ENCODE results near the gene DLG1.
"Not testable (repeated sequence)": the region's sequence is repeated elsewhere in the genome, so short reads cannot be mapped to it uniquely, and the experiment has no call there.

The DLG1 gene

DNA sequence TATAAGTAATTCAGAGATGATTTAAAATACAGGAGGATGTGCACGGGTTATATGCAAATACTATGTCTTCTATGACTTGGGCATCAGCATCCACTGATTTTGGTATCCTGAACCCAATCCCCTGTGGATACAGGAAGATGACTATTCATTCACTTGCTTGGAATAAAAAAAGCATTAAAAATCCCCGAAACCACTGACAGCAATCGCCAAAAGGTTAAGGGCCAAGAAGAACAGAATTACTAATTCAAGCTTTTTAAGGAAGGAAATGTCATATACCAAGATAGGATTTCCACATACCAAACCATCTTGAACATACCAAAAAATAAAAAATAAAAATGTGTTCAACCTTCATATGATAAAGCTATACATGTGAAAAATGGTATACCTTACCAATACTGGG lies 93.7 kb downstream of the DLG1 start:
- DNase-seq: peak; percentile 32 to 39

DNA sequence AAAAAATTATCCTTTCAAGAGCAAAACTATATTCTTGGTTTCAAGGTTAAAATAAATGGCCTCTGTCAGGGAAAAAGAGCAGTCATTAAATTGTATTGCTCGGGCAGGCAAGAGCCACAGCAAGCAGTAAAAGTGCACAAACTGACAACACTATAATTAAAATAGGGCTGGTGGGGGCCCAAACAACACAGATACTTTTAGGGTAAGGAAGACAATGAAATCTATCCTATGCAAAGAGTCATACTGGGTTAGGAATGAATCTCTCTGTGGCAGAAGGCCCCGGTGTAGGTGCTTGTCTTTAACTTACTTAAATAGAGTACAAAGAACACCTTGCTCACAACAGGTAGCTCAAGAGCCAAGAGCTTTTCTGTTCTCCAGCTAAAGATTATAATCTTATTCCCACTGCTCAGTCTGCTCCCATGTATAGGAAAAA lies 94.7 kb downstream of the DLG1 start:
- no peak for DNase-seq

DNA sequence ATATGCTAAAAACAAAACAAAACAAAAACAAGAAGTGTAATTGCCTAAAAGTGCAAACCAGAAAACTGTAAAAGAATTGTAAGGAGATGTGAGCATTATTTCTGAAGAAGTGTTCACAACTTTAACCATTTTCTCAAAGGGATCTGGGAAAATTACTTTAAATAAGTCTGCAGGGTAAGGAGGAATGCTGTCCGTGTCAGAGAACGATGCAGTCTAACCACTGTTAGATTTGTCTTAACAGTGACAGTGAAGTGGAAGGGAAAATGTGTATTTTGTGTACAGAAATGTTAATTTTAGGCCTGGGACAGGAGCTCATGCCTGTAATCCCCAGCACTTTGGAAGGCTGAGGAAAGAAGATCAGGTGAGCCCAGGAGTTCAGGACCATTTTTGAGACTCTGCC lies 95.7 kb downstream of the DLG1 start:
- DNase-seq: no peak

DNA sequence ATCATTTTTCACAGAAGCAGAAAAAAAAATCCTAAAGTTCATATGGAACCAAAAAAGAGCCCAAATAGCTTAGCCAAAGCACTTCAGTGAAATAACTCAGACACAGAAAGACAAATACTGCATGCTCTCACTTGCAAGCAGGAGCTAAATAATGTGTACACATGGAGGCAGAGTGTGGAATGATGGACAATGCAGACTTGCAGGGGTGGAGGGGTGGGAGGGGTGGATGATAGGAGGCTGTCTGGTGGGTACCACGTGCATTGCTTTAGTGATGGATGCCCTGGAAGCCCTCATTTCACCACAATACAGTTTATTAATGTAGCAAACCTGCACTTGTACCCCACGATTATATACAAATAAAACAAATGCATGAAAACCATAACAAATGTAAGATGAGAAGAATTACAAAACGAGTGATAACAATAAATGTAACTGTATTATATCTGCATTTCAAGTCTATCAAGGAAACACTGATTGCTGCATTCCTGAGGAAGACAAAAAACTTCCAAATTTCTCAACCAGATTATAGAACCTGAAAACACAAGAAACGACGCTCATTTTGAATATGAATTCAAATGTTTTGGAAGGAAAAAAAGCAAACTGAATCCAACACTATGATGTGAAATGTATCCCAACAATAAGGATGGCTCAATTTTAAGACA lies 96.5 kb downstream of the DLG1 start:
- DNase-seq: no peak

DNA sequence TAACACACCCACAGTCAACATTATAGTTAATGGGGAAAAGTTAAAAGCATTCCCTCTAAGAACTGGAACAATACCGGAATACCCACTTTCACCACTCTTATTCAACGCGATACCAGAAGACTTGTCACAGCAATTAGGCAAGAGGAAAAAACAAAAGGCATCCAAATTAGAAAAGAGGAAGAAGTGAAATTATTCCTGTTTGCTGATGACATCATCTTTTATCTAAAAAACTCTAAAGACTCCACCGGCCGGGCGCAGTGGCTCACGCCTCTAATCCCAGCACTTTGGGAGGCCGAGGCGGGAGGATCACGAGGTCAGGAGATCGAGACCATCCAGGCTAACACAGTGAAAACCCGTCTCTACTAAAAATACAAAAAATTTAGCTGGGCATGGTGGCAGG lies 97.6 kb downstream of the DLG1 start:
- not testable (repeated sequence) for DNase-seq

DNA sequence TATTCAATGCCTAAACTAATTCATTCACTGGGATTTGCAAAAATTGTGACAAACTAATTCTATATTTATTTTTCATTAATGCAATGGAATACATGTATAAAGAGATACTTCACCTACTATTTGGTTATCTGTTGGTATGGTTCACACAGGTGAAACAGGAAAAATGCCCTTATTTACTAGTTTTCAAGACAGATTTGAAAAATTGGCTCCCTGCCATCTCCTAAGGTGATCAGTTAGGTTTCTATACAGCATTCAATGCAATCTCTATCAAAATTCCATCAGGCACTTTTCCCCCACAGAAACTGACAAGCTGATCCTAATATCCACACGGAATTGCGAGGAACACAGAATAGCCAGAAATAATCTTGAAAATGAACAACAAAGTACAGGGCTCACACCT lies 101.1 kb downstream of the DLG1 start:
- DNase-seq: no peak

DNA sequence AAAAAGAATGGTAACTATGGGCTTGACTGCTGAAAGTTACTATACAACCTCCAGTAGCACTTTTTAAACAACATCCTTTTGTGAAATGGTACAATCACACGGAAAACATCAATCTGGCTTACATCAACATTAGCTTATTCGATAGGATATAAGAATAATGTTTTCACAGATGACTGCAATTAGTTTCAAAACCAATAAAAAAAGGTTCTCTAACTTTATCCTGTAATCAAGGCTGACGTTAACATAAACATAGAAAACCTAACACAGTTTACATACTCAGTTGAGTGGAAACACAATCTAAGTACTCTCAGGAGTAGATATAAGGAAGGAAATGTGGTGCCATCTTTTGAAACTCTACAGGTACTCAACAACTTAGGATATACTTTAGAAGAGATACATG lies 102.2 kb downstream of the DLG1 start:
- DNase-seq: no peak

DNA sequence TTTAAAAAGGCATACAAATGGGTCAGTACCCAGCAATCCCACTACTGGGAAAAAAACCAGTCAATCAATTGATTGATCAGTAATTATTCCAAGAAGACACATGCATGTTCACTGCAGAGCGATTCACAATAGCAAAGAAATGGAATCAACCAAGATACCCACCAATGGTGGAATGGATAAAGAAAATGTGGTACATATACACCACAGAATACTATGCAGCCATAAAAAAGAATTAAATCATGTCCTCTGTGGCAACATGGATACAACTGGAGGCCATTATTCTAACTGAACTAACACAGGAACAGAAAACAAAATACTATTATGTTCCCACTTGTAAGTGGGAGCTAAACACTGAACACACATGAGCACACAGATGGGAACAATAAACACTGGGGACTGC lies 103.1 kb downstream of the DLG1 start:
- no peak for DNase-seq

DNA sequence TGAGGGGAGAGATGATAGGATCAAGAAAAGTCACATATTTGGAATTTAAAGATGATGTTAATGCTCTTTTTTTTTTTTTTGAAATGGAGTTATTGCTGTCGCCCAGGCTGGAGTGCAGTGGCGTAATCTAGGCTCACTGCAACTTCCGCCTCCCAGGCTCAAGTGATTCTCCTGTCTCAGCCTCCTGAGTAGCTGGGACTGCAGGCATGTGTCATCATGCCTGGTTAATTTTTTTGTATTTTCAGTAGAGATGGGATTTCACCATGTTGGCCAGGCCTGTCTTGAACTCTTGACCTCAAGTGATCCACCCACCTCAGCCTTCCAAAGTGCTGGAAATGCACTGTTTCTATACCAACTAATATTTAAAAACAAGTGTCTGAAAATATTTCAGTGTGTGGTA lies 104.7 kb downstream of the DLG1 start:
- DNase-seq: not testable (repeated sequence)

DNA sequence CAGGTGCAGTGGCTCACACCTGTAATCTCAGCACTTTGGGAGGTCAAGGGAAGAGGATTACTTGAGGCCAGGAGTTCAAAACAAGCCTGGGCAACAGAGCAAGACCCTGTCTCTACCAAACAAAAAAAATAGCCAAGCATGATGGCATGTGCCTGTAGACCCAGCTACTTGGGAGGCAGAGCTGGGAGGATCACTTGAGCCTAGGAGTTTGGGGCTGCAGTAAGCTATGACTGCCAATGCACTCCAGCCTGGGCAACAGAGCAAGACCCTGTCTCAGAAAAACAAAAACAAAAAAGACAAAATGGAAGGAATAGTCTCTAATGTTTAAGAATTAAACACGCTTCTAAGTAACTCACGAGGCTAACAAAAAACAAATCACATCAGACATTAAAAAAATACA lies 106.5 kb downstream of the DLG1 start:
- no peak for DNase-seq

DNA sequence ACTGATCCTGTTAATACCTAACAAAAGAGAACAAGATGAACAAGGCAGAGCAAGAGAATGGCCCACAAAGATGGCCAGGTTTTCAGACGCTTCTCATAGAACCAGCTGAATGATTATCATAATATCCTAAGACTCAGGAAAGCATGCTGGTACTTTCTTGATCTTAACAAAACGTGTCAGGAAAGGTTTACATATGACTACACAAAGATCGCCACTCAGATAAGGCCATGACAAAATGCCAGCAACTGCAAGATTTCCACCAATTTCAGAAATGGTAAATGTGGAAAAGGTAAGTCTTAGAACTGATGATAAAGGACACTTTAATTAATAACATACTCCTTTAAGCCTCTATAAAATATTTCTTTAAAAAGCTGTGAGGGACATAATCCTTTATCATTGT lies 108.8 kb downstream of the DLG1 start:
- no peak for DNase-seq

DNA sequence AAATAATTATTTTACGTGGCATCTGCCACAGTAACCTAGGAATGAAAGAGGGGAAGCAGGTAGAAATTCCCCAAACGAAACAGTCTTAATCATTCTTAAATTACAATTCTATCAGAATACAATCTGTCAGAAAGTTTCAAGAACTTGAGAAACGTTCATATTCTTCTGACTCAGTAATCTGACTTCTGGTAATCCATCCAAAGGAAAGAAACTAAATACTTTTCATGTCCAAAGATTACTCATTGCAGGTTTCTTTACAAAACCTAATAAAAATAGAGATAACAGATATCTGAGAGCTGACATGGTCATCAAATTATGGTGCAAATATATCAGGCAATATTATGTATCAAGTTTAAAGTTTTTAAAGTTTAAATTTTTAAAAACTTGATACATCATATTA lies 109.4 kb downstream of the DLG1 start:
- DNase-seq: no peak

DNA sequence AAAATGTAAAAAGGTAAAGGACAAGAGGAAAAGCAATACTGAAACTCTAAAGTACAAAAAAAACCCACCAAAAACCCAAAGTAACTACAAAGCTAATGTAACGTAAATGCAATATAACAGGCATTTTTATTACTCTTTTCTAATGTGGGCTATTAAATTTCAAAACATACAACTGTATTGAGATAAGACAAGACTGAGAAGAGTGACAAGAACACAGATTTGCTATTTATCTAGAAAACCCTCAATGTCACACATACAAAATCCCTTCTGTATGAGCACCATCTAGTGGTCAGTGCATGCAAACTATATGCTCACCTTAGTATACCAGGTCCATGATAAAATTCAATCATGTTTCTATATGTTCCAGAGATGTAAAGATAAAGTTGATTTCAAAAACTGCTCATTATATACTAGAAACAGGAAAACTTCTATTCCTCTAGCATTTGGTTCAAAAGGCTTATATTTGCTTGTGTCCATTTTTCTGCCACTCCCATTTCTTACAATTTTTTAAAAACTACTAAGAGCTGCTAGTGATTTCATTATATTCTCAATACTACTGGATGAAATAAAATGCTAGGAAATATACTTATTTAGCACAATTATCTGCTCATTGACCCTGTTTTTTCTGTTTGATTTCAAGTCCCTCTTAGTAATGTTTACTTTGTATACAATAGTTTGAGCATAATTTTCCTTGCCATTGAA lies 111.4 kb downstream of the DLG1 start:
- peak; percentile 75 to 87 for DNase-seq

DNA sequence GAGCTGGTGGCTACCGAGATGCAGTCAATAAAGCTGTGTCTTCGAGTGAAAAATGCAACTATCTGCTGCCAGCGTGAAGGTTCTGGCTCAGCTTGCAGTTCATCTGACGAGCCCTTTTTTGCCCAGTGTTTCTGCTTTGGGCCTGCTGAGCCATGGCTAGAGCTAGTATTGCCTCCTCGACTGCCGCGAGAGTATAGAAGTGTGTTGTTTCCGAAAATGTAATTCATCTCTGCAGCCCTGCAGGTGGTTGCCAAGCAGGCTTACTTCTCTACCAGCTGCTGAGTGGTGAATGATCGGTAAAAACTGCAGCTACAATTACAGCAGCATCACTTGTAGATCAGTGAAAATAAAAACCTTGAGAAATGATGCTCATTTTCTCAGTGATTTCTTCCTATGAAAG lies 114.8 kb downstream of the DLG1 start:
- no peak for DNase-seq

DNA sequence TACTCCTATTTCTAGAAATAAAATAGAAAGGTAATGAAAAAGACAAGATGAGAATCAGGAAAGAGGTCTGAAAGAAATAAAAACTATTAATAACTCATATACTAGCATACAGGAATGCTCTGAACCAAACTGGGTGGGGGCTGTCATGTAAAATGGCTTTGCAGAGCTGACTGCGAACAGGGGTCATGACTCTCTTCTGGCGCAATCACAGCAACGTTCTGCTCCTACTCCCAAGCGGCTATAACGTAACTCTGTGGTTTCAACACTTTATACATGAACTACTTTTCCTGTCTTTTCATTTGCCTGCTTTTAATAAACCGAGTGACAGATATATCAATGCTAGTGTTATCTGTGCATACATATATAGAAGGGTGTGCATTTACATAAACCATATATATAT lies 116.7 kb downstream of the DLG1 start:
- peak; percentile 17 to 21 for DNase-seq

DNA sequence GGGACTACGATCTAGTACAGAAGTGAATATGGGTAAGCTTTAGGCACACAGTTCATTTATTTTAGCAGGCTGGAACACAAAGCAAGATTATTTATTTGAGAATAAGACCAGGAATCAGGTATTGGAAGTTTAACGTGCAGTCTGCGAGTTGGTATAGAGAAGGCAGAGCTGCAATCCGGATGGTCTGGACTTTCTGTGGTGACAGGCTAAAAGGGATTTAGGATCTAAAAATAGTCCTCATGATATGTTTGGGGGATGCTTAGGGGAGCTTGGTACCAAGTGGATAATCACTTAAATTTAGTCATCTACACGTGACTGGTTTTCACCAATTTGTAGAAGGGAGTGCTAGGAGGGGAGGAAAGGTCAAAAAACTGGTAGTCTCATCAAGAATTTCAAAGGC lies 119.4 kb downstream of the DLG1 start:
- DNase-seq: no peak

DNA sequence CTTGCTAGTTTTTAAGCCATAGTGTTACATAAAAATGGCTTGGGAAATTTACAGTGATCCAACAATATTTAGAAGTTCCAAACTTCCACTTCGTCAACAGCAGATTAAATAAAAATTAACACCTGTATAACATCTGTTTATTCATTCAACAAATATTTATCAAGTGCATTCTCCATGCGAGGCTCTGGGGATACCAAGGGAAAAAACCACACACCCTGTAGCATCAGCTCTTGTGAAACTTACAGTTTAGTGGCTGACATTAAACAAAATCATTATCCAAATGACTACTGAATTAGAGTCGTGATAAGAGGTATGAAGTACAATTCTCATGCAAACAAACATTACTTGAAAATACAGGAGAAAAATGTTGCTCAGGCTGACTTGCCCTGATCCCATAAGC lies 122.9 kb downstream of the DLG1 start:
- DNase-seq: no peak

DNA sequence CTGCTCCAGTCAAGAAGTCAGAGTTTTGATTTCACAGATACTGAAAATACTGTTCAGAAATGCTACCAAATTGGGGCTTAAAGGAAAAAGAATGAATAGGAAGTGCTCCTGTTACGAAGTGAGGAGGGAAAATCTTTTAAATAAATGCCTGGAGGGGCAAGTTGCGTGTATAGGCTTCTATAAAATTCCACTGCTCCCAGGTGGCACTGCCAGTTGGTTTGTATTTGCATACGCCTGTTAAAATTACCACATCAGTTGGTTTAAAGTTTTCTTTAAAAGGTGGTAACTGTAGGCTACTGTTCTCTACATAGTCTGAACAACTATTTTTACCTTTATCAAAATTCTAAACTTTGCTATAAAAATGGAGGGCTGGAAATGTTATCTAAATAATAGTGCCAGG lies 123.5 kb downstream of the DLG1 start:
- no peak for DNase-seq

DNA sequence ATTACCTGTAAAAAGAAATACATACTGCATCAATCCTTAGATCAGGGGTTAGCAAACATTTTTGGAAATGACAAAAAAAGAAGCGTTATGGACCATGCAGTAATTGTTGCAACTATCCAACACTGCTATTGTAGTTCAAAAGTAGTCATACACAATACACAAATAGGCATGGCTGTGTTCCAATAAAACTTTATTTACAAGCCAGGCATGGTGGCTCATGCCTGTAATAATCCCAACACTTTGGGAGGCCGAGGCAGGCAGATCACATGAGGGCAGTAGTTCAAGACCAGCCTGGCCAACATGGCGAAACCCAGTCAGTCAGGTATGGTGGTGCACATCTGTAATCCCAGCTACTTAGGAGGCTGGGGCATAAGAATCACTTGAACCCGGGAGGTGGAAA lies 124.8 kb downstream of the DLG1 start:
- DNase-seq: no peak

DNA sequence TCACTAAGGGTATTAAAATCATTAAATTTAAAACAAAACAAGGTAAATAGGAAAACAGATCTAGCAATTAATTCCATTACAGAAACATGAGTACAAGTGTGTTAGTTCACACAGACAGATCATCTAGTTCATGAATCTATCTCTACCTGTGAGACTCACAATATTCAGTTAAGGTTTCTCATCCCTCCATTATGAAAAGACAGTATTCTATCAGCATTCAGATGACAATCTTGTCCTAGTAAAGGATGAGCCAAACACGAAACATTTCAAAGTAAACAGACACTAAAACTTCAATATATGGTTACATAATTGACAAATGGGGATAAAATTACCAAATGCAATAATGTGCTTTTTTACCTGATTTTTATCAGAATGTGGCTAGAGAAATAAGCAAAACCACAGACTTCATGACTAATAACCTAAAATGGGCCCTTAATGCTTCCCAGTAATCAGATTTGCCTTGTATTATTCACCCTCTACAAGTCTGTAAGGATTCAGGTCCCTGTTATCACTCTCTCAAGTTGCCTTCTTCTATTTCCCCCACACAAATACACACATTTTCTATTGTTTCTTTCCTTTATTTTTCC lies 126.8 kb downstream of the DLG1 start:
- DNase-seq: no peak

DNA sequence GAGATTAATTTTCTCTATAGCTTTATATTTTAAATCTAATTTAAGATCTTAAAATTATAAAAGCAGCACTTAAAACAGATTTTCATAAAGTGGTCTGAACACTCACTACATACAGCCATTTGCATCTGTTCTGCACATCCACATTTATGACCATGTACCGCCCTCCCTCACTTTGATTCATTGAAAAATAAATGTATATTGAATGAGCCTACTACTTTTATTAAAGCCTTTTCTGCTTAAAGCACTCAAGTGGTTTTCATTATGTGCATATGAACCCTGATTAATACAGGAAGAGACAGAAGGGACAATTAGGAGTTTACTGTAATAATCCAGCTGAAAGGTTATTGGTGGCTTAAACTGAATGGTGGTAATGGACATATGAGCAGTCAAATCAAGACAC lies 129.4 kb downstream of the DLG1 start:
- DNase-seq: no peak

DNA sequence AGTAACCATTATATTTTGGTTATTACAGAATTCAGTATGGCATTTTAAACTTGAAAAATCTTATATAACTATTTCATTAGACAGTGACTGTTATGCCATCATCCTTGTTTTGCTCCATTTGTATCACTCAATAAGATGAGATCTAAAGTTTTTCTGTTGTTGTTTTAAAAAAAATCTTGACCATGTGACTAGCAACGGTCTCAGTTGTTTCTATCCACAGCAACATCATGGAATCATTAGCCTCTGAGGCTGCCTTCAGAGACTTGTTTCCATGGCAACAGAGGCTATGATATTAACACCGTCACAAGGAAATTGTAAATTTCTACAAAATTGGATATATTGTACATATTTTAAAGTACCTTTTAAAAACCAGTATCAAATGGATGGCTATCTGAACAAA lies 129.8 kb downstream of the DLG1 start:
- no peak for DNase-seq

DNA sequence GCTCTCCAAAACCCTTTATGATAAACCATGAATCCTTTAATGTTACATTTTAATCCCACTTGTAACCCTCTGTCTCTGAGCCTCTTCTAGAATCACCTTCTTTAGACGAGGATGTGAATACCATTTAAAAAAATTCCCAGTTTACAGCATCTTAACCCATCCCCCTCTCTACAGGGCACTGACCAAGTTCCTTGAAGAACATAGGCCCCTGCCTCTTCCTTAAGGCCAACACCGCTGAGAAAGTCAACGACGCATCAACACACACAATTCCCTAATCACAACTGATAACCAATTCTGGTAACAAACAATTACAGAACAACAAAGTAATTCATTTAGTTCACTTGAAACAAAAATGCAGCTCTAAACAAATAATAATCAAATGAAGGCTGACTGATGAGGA lies 130.3 kb downstream of the DLG1 start:
- DNase-seq: no peak

DNA sequence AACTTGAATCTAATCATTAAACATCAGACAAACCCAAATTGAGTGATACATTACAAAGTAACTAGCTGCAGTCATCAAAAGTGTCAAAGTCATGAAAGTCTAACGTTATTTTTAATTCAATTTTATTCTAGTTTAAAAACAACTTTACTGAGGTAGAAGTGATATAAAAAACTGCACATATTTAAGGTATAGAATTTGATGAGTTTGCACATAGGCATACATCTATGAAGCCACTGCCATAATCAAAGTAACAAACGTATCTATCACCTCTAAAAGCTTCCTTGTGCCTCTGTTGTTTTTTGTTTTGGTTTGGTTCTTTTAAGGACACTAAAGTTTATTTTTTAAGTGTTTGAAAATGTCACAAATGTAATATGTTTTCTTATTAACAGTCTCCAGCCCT lies 130.9 kb downstream of the DLG1 start:
- DNase-seq: no peak

DNA sequence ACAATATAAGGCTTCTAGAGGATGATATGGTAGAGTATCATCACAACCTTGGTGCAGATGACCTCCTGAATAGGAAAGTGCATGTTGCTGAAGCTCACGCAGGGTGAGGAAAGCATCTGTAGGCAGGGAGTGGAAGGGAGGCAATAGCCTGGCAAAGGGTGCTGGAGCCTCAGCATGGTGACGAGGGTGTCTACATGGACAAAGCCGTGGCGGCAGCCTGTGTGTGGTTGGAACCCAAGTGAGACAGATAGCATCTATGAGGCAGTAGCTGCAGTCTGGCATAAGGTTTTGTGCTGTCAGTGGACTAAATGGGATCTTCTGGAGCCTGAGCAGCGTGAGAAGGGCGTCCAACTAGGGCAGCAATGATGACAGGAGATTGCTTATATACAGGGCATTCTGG lies 132.5 kb downstream of the DLG1 start:
- DNase-seq: no peak
